ENCODE measurements around the gene CTSC. TPM values are rescaled to one million over a fixed set of nuclear protein-coding genes. Genes with fewer than 3 reads are reported as not detected.

Gene CTSC
- total RNA-seq, 1 experiment from 2014 or later: 359 TPM

- no peak overlapping the region for H3K4me3 Mint-ChIP-seq
- Histone ChIP-seq H2AFZ (ENCODE audit: low read length) (no peak overlapping the region), H3K14ac (ENCODE audit: insufficient read depth, low read length) (no peak overlapping the region), H2BK12ac (ENCODE audit: insufficient read length, low read depth, low read length) (no peak overlapping the region), H4K5ac (ENCODE audit: insufficient read length, low read depth, low read length) (no peak overlapping the region), H3K56ac (ENCODE audit: insufficient read length, low read depth, low read length) (no peak overlapping the region), H2BK5ac (ENCODE audit: insufficient read length, low read length) (no peak overlapping the region), H4K91ac (ENCODE audit: insufficient read length, low read depth, low read length) (no peak overlapping the region), H3K23me2 (ENCODE audit: insufficient read length, low read depth, low read length, poor library complexity, severe bottlenecking) (no peaks in the 10 kb centered on the region), H2AK5ac (ENCODE audit: insufficient read length, low read length) (no peak overlapping the region), H3K4me1 (ENCODE audit: insufficient read depth, low read length) (peaks cover 9% of the 10 kb centered on the region), H3K79me2 (ENCODE audit: insufficient read depth, low read length) (no peaks in the 10 kb centered on the region; the same call in 1 of the 2 replicates), H4K20me1 (ENCODE audit: control insufficient read depth, insufficient read depth, insufficient read length) (no peaks in the 10 kb centered on the region), H2BK15ac (ENCODE audit: low read depth, low read length) (no peak overlapping the region), H2BK120ac (ENCODE audit: low read depth, low read length, poor library complexity, severe bottlenecking) (no peak overlapping the region), H3K79me1 (ENCODE audit: insufficient read depth, low read depth, low read length, poor library complexity, severe bottlenecking) (peaks cover 2% of the 10 kb centered on the region), H3K27me3 (ENCODE audit: insufficient read depth, low read length) (no peaks in the 10 kb centered on the region), H3K23ac (ENCODE audit: insufficient read length, low read depth, low read length) (no peak overlapping the region), H4K8ac (replicated peaks; ENCODE audit: insufficient read length, low read depth, low read length) (no peak overlapping the region), H3K18ac (ENCODE audit: insufficient read length, low read depth, low read length) (no peak overlapping the region), H3K4me2 (ENCODE audit: insufficient read depth, insufficient read length, low read length) (no peak overlapping the region), H3K9me3 (ENCODE audit: control insufficient read depth, low read depth, low read length) (no peaks in the 10 kb centered on the region), H3K9ac (ENCODE audit: extremely low read depth, insufficient read length, low read length) (no peak overlapping the region), H3K4ac (ENCODE audit: low read depth, low read length) (no peak overlapping the region), H3T11ph (ENCODE audit: low read length) (no peak overlapping the region), H3K27ac (ENCODE audit: insufficient read length, low read depth, low read length) (no peak overlapping the region), H2BK20ac (ENCODE audit: low read depth, low read length, poor library complexity, severe bottlenecking) (no peak overlapping the region)
- peaks cover 48 to 91% (median 82%) of the 10 kb centered on the region in 3 experiments for H3K36me3 Mint-ChIP-seq (ENCODE audit: insufficient read depth in 1 of 3, low read depth in 3 of 3)
- no peak for DNase-seq
- H3K4me1 Mint-ChIP-seq: peaks cover 57 to 62% of the 10 kb centered on the region in 2 experiments
- no peaks in the 10 kb centered on the region for H3K27me3 Mint-ChIP-seq (ENCODE audit: low read depth)
- peak overlapping the region in 1 of 3 experiments; percentile 84; a peak in 3 of 7 replicates for H3K27ac Mint-ChIP-seq
- no peak for TF ChIP-seq CTCF (conservative IDR thresholded peaks at IDR 0.05)
- H3K9me3 Mint-ChIP-seq: no peaks in the 10 kb centered on the region
- WGBS (ENCODE audit: extremely low coverage, insufficient read length, low lambda C conversion rate): no CpG with 5 or more reads among the region's 2 CpGs
These were observed 39.7 kb downstream of the CTSC start for GRCh38 chr11:88297863-88298262.
